Muscle layer of duodenum (tissue), 2 donors: ENCODE data around the gene SRP9.
"Not testable (repeated sequence)": the region's sequence is repeated elsewhere in the genome, so short reads cannot be mapped to it uniquely, and the experiment has no call there.

Experiments
- H3K27ac ChIP-seq: one replicate; pipeline ENCODE4 v1.7.0; 2013; ENCODE audit warnings: mild to moderate bottlenecking, low read length
- H3K27me3 ChIP-seq: one replicate; pipeline ENCODE4 v1.7.0; 2013; ENCODE audit warnings: low read depth, mild to moderate bottlenecking, control low read depth, low read length
- H3K36me3 ChIP-seq, 2 donors: one replicate each; pipeline ENCODE4 v1.7.0; 2013; ENCODE audit warnings: low read length in 2 of 2, control low read depth in 1 of 2, mild to moderate bottlenecking in 1 of 2; ENCODE audit not compliant: insufficient read depth in 2 of 2, control insufficient read depth in 1 of 2
- H3K4me1 ChIP-seq, 2 donors: one replicate each; pipeline ENCODE4 v1.7.0; 2013; ENCODE audit warnings: low read length in 2 of 2, mild to moderate bottlenecking in 2 of 2, control low read depth in 1 of 2, moderate library complexity in 1 of 2; ENCODE audit not compliant: insufficient read depth in 2 of 2, control insufficient read depth in 1 of 2
- H3K4me3 ChIP-seq, 2 donors: one replicate each; pipeline ENCODE4 v1.7.0; 2013; ENCODE audit warnings: low read length in 2 of 2, low read depth in 1 of 2, mild to moderate bottlenecking in 1 of 2
- H3K9me3 ChIP-seq, 2 donors: one replicate each; pipeline ENCODE4 v1.7.0; 2013; ENCODE audit warnings: low read length in 2 of 2, control low read depth in 1 of 2, mild to moderate bottlenecking in 1 of 2; ENCODE audit not compliant: control insufficient read depth in 1 of 2
- donor health status: healthy.

SRP9 gene

DNA sequence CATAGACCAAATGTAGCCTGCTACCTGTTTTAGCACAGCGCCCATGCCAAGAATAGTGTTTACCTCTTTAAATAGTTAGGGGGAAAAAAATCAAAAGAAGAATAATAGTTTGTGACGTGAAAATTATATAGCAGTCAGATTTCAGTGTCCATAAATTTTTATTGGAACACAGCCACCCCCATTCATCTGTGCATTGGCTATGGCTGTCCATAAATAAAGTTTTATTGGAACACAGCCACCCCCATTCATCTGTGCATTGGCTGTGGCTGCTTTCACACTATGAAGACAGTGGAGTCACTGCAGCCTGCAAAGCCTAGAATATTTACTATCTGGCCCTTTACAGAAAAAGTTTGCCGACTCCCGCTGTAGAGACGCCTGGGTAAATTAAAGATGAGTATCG is 53.2 kb downstream of the SRP9 start:
- peaks cover 17 to 30% of the 10 kb centered on the region in 2 donors for H3K36me3 ChIP-seq

GRCh38 chr1:225834417-225835329 is 57.0 kb downstream of the SRP9 start:
- peaks cover 17 to 44% of the 10 kb centered on the region in 2 donors for H3K36me3 ChIP-seq
- H3K4me3 ChIP-seq, result no peak overlapping the region

More for the DNA sequence above, 53.2 kb downstream of the SRP9 start:
- Histone ChIP-seq H3K4me1 (peaks cover 0 to 22% of the 10 kb centered on the region in 2 donors), H3K4me3 (no peak overlapping the region), H3K27ac (no peak overlapping the region), H3K9me3 (no peaks in the 10 kb centered on the region), H3K27me3 (no peaks in the 10 kb centered on the region)

DNA sequence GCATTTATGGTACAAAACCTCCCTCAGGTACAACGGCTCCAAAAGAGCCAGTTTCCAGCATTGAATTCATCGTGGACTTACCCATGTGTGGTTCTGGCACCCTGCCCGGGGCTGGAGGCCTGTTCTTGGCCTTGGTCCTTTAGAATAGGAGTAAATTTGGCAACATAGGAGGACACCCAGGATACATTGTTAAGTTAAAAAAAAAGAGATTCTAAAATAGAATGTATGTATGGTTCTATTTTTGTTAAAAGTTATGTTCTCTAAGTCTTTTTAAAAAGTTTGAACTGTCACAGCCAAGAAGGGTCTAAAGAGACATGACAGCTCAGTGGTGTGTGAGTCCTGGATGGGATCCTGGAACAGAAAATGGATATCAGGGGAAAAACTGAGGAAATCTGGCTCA is 58.2 kb downstream of the SRP9 start:
- H3K27me3 ChIP-seq, result no peaks in the 10 kb centered on the region
- no peak overlapping the region for H3K4me3 ChIP-seq
- H3K27ac ChIP-seq, result no peak overlapping the region
- H3K9me3 ChIP-seq, result no peaks in the 10 kb centered on the region
- H3K36me3 ChIP-seq, result peaks cover 26 to 51% of the 10 kb centered on the region in 2 donors
- peaks cover 0 to 20% of the 10 kb centered on the region in 2 donors for H3K4me1 ChIP-seq

More at GRCh38 chr1:225834417-225835329, 57.0 kb downstream of the SRP9 start:
- no peaks in the 10 kb centered on the region for H3K27me3 ChIP-seq
- no peaks in the 10 kb centered on the region for H3K9me3 ChIP-seq
- H3K4me1 ChIP-seq, result peaks cover 0 to 20% of the 10 kb centered on the region in 2 donors
- H3K27ac ChIP-seq, result no peak overlapping the region

- peaks cover 28 to 50% of the 10 kb centered on the region in 2 donors for H3K36me3 ChIP-seq
- not testable (repeated sequence) for H3K4me3 ChIP-seq, H3K9me3 ChIP-seq, H3K27me3 ChIP-seq, H3K27ac ChIP-seq
- peaks cover 0 to 20% of the 10 kb centered on the region in 2 donors for H3K4me1 ChIP-seq
These were observed 58.7 kb downstream of the SRP9 start for GRCh38 chr1:225836296-225836695.

GRCh38 chr1:225838793-225839192 is 61.2 kb downstream of the SRP9 start:
- Histone ChIP-seq H3K4me1 (peaks cover 0 to 20% of the 10 kb centered on the region in 2 donors), H3K27ac (no peak overlapping the region), H3K36me3 (peaks cover 33 to 49% of the 10 kb centered on the region in 2 donors), H3K4me3 (no peak overlapping the region), H3K27me3 (no peaks in the 10 kb centered on the region), H3K9me3 (no peaks in the 10 kb centered on the region)
